GM23338 (cell line): ENCODE results near the gene SF1. TPM values are rescaled to one million over a fixed set of nuclear protein-coding genes. Genes with fewer than 3 reads are reported as not detected.

ENCODE experiments used
- ATAC-seq: fragments of 200-7000 bp; cut with Tn5 transposase; 3 replicates; pipeline ENCODE4 v1.9.1; 2020
- DNase-seq: peaks from one replicate; pipeline ENCODE4 v3.0.0-alpha.2; 2015; ENCODE audit warnings: low spot score
- H2AFZ ChIP-seq: fragments of 200-600 bp; sonication (generic); 2 replicates; pipeline ENCODE4 v1.8.0; 2016; ENCODE audit warnings: antibody characterized with exemption, mild to moderate bottlenecking, moderate library complexity
- H3F3A ChIP-seq: fragments of 200-600 bp; sonication (generic); replicated peaks from 2 replicates; pipeline ENCODE4 v1.8.0; 2017; ENCODE audit warnings: antibody characterized with exemption, mixed run types, low read depth
- H3K27ac ChIP-seq: fragments of 200-600 bp; sonication (generic); 2 replicates; pipeline ENCODE4 v1.6.1; 2016; ENCODE audit warnings: low read depth
- H3K27me3 ChIP-seq: fragments of 200-600 bp; sonication (generic); 2 replicates; pipeline ENCODE4 v1.8.0; 2016; ENCODE audit warnings: mild to moderate bottlenecking, mixed run types, moderate library complexity; ENCODE audit not compliant: insufficient read depth
- H3K36me3 ChIP-seq: fragments of 200-600 bp; sonication (generic); 2 replicates; pipeline ENCODE4 v1.8.0; 2016; ENCODE audit warnings: mild to moderate bottlenecking; ENCODE audit not compliant: insufficient read depth
- H3K4me1 ChIP-seq: fragments of 200-600 bp; sonication (generic); 2 replicates; pipeline ENCODE4 v1.8.0; 2016; ENCODE audit warnings: mild to moderate bottlenecking, moderate library complexity; ENCODE audit not compliant: insufficient read depth
- H3K4me2 ChIP-seq: fragments of 200-600 bp; sonication (generic); 2 replicates; pipeline ENCODE4 v1.7.1; 2017; ENCODE audit warnings: mixed run types
- H3K4me3 ChIP-seq: fragments of 200-600 bp; sonication (generic); 2 replicates; pipeline ENCODE4 v1.6.1; 2016; ENCODE audit warnings: mixed run types
- H3K79me2 ChIP-seq: fragments of 200-600 bp; sonication (generic); replicated peaks from 2 replicates; pipeline ENCODE4 v1.8.0; 2017; ENCODE audit warnings: mild to moderate bottlenecking; ENCODE audit not compliant: insufficient read depth
- H3K9me2 ChIP-seq: fragments of 200-600 bp; sonication (generic); 2 replicates; pipeline ENCODE4 v1.8.0; 2017; ENCODE audit not compliant: insufficient read depth
- H4K20me1 ChIP-seq: fragments of 200-600 bp; sonication (generic); replicated peaks from 2 replicates; pipeline ENCODE4 v1.8.0; 2017; ENCODE audit warnings: mild to moderate bottlenecking; ENCODE audit not compliant: insufficient read depth
- H3K27ac Mint-ChIP-seq: 2 replicates; pipeline ENCODE4 v1.8.0; 2020; ENCODE audit warnings: inconsistent platforms, mild to moderate bottlenecking, moderate library complexity, mixed read lengths
- H3K27me3 Mint-ChIP-seq: 3 replicates; pipeline ENCODE4 v1.8.0; 2022; ENCODE audit warnings: low read depth, mild to moderate bottlenecking, moderate library complexity, mixed read lengths, inconsistent platforms; ENCODE audit not compliant: insufficient read depth, poor library complexity
- H3K36me3 Mint-ChIP-seq: 3 replicates; pipeline ENCODE4 v1.8.0; 2021; ENCODE audit warnings: low read depth, mild to moderate bottlenecking, inconsistent platforms, moderate library complexity, mixed read lengths
- H3K4me1 Mint-ChIP-seq: 3 replicates; pipeline ENCODE4 v1.8.0; 2020; ENCODE audit warnings: mild to moderate bottlenecking, inconsistent platforms, mixed read lengths
- H3K4me3 Mint-ChIP-seq: 3 replicates; pipeline ENCODE4 v1.8.0; 2021; ENCODE audit warnings: moderate library complexity, mild to moderate bottlenecking, inconsistent platforms, mixed read lengths
- H3K9me3 Mint-ChIP-seq: 3 replicates; pipeline ENCODE4 v1.8.0; 2020; ENCODE audit warnings: moderate library complexity, mild to moderate bottlenecking, inconsistent platforms, mixed read lengths
- CREB1 ChIP-seq: fragments of 250-450 bp; sonication (Bioruptor Pico); IDR thresholded peaks from 2 replicates; pipeline ENCODE4 v1.5.0; 2020; ENCODE audit warnings: low read depth, mild to moderate bottlenecking, moderate library complexity
- ETS1 ChIP-seq: IDR thresholded peaks from 2 replicates; pipeline ENCODE4 v1.6.1; 2016; ENCODE audit warnings: antibody characterized with exemption
- EZH2 ChIP-seq: fragments of 200-600 bp; sonication (generic); IDR thresholded peaks from one replicate; pipeline ENCODE4 v1.8.0; 2017; ENCODE audit warnings: antibody characterized with exemption, mild to moderate bottlenecking, low read depth; ENCODE audit not compliant: unreplicated experiment
- EZH2phosphoT487 ChIP-seq: fragments of 200-600 bp; sonication (generic); IDR thresholded peaks from one replicate; pipeline ENCODE4 v1.8.1; 2018; ENCODE audit warnings: antibody characterized with exemption; ENCODE audit not compliant: unreplicated experiment
- JUNB ChIP-seq: IDR thresholded peaks from one replicate; pipeline ENCODE4 v1.6.1; 2016; ENCODE audit warnings: antibody characterized with exemption; ENCODE audit not compliant: unreplicated experiment
- NANOG ChIP-seq: IDR thresholded peaks from 2 replicates; pipeline ENCODE4 v1.6.1; 2016; ENCODE audit warnings: antibody characterized with exemption, borderline replicate concordance
- POLR2AphosphoS5 ChIP-seq: IDR thresholded peaks from 2 replicates; pipeline ENCODE4 v1.6.1; 2016; ENCODE audit warnings: antibody characterized with exemption, low read depth
- STAT1 ChIP-seq: IDR thresholded peaks from one replicate; pipeline ENCODE4 v1.6.1; 2016; ENCODE audit warnings: antibody characterized with exemption; ENCODE audit not compliant: unreplicated experiment
- ZNF114 ChIP-seq: fragments of 250-450 bp; sonication (Bioruptor Pico); IDR thresholded peaks from 2 replicates; pipeline ENCODE4 v1.5.0; 2020; ENCODE audit warnings: mild to moderate bottlenecking, moderate library complexity
- ZNF331 ChIP-seq: fragments of 250-450 bp; sonication (Bioruptor Pico); IDR thresholded peaks from 2 replicates; pipeline ENCODE4 v1.5.0; 2020; ENCODE audit warnings: low read depth, mild to moderate bottlenecking, moderate library complexity
- polyA plus RNA-seq: library from polyadenylated mRNA; unstranded; fragments of >200 nt; fragmentation: Nextera tagmentation; extraction: Ambion mirVana; gene quantifications from 2 replicates; pipeline ENCODE4 v1.2.1, GENCODE V29; 2016
- total RNA-seq: library from RNA; depleted of rRNA; stranded (reverse); fragments of >200 nt; shearing (Covaris generic); gene quantifications from 2 replicates; pipeline ENCODE4 v1.2.3, GENCODE V29; 2014
- TF ChIP-seq, protein P1 (sequence below): IDR thresholded peaks from one replicate; pipeline ENCODE4 v1.6.1; 2018; ENCODE audit warnings: antibody characterized with exemption; ENCODE audit not compliant: unreplicated experiment
- TF ChIP-seq, protein P2 (sequence below), 2 experiments: fragments of 200-600 bp in 1 of 2; sonication (generic) in 1 of 2; conservative IDR thresholded peaks; 2 replicates each; pipeline versions ENCODE4 v1.5.1 to v1.6.1; 2016 to 2017; ENCODE audit warnings: antibody characterized with exemption in 2 of 2, low read depth in 2 of 2, mild to moderate bottlenecking in 2 of 2, moderate library complexity in 1 of 2
- TF ChIP-seq, protein P3 (sequence below): fragments of 250-450 bp; sonication (Bioruptor Pico); IDR thresholded peaks from 2 replicates; pipeline ENCODE4 v1.5.0; 2020; ENCODE audit warnings: mild to moderate bottlenecking, moderate library complexity

The SF1 gene
- total and polyA plus RNA-seq, 2 experiments from 2014 or later: 76.9 to 252 TPM

GRCh38 chr11:64814712-64815187 is 36.4 kb upstream of the SF1 start:
- Mint-ChIP-seq H3K27me3 (peaks cover 12% of the 10 kb centered on the region), H3K9me3 (no peaks in the 10 kb centered on the region; the same call in 2 of the 3 replicates), H3K4me1 (no peaks in the 10 kb centered on the region), H3K27ac (no peak overlapping the region), H3K36me3 (no peaks in the 10 kb centered on the region), H3K4me3 (no peak overlapping the region)
- H2AFZ ChIP-seq: no peak overlapping the region
- H3K4me1 ChIP-seq: no peaks in the 10 kb centered on the region
- H3K27ac ChIP-seq: no peak overlapping the region
- H3K36me3 ChIP-seq: no peaks in the 10 kb centered on the region
- no peaks in the 10 kb centered on the region for H4K20me1 ChIP-seq
- no peaks in the 10 kb centered on the region for H3K27me3 ChIP-seq
- no peak overlapping the region for H3K4me3 ChIP-seq
- no peak for ATAC-seq
- no peak for DNase-seq
- no peak overlapping the region for H3K4me2 ChIP-seq
- H3K9me2 ChIP-seq: no peaks in the 10 kb centered on the region
- no peaks in the 10 kb centered on the region for H3F3A ChIP-seq
- TF ChIP-seq JUNB (no peak), STAT1 (no peak), ETS1 (no peak), ZNF331 (no peak), CREB1 (CRISPR knock-in tag) (no peak), EZH2phosphoT487 (no peak), POLR2AphosphoS5 (no peak), ZNF114 (CRISPR knock-in tag) (no peak), EZH2 (no peak), NANOG (no peak)
- TF ChIP-seq, protein P1, sequence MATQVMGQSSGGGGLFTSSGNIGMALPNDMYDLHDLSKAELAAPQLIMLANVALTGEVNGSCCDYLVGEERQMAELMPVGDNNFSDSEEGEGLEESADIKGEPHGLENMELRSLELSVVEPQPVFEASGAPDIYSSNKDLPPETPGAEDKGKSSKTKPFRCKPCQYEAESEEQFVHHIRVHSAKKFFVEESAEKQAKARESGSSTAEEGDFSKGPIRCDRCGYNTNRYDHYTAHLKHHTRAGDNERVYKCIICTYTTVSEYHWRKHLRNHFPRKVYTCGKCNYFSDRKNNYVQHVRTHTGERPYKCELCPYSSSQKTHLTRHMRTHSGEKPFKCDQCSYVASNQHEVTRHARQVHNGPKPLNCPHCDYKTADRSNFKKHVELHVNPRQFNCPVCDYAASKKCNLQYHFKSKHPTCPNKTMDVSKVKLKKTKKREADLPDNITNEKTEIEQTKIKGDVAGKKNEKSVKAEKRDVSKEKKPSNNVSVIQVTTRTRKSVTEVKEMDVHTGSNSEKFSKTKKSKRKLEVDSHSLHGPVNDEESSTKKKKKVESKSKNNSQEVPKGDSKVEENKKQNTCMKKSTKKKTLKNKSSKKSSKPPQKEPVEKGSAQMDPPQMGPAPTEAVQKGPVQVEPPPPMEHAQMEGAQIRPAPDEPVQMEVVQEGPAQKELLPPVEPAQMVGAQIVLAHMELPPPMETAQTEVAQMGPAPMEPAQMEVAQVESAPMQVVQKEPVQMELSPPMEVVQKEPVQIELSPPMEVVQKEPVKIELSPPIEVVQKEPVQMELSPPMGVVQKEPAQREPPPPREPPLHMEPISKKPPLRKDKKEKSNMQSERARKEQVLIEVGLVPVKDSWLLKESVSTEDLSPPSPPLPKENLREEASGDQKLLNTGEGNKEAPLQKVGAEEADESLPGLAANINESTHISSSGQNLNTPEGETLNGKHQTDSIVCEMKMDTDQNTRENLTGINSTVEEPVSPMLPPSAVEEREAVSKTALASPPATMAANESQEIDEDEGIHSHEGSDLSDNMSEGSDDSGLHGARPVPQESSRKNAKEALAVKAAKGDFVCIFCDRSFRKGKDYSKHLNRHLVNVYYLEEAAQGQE: no peak
- TF ChIP-seq, protein P2, sequence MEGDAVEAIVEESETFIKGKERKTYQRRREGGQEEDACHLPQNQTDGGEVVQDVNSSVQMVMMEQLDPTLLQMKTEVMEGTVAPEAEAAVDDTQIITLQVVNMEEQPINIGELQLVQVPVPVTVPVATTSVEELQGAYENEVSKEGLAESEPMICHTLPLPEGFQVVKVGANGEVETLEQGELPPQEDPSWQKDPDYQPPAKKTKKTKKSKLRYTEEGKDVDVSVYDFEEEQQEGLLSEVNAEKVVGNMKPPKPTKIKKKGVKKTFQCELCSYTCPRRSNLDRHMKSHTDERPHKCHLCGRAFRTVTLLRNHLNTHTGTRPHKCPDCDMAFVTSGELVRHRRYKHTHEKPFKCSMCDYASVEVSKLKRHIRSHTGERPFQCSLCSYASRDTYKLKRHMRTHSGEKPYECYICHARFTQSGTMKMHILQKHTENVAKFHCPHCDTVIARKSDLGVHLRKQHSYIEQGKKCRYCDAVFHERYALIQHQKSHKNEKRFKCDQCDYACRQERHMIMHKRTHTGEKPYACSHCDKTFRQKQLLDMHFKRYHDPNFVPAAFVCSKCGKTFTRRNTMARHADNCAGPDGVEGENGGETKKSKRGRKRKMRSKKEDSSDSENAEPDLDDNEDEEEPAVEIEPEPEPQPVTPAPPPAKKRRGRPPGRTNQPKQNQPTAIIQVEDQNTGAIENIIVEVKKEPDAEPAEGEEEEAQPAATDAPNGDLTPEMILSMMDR (conservative IDR thresholded peaks at IDR 0.05; ENCODE audit: low read depth in 2 of 2): no peak
- TF ChIP-seq, protein P3, sequence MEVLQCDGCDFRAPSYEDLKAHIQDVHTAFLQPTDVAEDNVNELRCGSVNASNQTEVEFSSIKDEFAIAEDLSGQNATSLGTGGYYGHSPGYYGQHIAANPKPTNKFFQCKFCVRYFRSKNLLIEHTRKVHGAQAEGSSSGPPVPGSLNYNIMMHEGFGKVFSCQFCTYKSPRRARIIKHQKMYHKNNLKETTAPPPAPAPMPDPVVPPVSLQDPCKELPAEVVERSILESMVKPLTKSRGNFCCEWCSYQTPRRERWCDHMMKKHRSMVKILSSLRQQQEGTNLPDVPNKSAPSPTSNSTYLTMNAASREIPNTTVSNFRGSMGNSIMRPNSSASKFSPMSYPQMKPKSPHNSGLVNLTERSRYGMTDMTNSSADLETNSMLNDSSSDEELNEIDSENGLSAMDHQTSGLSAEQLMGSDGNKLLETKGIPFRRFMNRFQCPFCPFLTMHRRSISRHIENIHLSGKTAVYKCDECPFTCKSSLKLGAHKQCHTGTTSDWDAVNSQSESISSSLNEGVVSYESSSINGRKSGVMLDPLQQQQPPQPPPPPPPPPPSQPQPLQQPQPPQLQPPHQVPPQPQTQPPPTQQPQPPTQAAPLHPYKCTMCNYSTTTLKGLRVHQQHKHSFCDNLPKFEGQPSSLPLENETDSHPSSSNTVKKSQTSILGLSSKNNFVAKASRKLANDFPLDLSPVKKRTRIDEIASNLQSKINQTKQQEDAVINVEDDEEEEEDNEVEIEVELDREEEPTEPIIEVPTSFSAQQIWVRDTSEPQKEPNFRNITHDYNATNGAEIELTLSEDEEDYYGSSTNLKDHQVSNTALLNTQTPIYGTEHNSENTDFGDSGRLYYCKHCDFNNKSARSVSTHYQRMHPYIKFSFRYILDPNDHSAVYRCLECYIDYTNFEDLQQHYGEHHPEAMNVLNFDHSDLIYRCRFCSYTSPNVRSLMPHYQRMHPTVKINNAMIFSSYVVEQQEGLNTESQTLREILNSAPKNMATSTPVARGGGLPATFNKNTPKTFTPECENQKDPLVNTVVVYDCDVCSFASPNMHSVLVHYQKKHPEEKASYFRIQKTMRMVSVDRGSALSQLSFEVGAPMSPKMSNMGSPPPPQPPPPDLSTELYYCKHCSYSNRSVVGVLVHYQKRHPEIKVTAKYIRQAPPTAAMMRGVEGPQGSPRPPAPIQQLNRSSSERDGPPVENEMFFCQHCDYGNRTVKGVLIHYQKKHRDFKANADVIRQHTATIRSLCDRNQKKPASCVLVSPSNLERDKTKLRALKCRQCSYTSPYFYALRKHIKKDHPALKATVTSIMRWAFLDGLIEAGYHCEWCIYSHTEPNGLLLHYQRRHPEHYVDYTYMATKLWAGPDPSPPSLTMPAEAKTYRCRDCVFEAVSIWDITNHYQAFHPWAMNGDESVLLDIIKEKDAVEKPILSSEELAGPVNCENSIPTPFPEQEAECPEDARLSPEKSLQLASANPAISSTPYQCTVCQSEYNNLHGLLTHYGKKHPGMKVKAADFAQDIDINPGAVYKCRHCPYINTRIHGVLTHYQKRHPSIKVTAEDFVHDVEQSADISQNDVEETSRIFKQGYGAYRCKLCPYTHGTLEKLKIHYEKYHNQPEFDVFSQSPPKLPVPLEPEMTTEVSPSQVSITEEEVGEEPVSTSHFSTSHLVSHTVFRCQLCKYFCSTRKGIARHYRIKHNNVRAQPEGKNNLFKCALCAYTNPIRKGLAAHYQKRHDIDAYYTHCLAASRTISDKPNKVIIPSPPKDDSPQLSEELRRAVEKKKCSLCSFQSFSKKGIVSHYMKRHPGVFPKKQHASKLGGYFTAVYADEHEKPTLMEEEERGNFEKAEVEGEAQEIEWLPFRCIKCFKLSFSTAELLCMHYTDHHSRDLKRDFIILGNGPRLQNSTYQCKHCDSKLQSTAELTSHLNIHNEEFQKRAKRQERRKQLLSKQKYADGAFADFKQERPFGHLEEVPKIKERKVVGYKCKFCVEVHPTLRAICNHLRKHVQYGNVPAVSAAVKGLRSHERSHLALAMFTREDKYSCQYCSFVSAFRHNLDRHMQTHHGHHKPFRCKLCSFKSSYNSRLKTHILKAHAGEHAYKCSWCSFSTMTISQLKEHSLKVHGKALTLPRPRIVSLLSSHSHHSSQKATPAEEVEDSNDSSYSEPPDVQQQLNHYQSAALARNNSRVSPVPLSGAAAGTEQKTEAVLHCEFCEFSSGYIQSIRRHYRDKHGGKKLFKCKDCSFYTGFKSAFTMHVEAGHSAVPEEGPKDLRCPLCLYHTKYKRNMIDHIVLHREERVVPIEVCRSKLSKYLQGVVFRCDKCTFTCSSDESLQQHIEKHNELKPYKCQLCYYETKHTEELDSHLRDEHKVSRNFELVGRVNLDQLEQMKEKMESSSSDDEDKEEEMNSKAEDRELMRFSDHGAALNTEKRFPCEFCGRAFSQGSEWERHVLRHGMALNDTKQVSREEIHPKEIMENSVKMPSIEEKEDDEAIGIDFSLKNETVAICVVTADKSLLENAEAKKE: no peak
- no peaks in the 10 kb centered on the region for H3K79me2 ChIP-seq
